MM.1S (cell line): ENCODE results near the gene POLE4.

Experiments
- DNase-seq: peaks from one replicate; pipeline ENCODE4 v3.0.0-alpha.2; 2015
- H2AFZ ChIP-seq: fragments of 300-600 bp; sonication (generic); 2 replicates; pipeline ENCODE4 v1.6.0; 2016; ENCODE audit warnings: antibody characterized with exemption, low read length
- H3F3A ChIP-seq: fragments of 300-600 bp; sonication (generic); 2 replicates; pipeline ENCODE4 v1.6.1; 2016; ENCODE audit warnings: mild to moderate bottlenecking, antibody characterized with exemption, low read length, moderate library complexity, mixed read lengths; ENCODE audit not compliant: insufficient read depth
- H3K27ac ChIP-seq: fragments of 300-600 bp; sonication (generic); 2 replicates; pipeline ENCODE4 v1.5.1; 2016; ENCODE audit warnings: mild to moderate bottlenecking, low read length
- H3K27me3 ChIP-seq: fragments of 300-600 bp; sonication (generic); replicated peaks from 2 replicates; pipeline ENCODE4 v1.6.0; 2016; ENCODE audit warnings: low read length; ENCODE audit not compliant: insufficient read depth
- H3K36me3 ChIP-seq: fragments of 300-600 bp; sonication (generic); replicated peaks from 2 replicates; pipeline ENCODE4 v1.6.1; 2016; ENCODE audit warnings: mild to moderate bottlenecking, low read length, mixed read lengths; ENCODE audit not compliant: insufficient read depth
- H3K4me1 ChIP-seq: fragments of 300-600 bp; sonication (generic); 2 replicates; pipeline ENCODE4 v1.6.1; 2016; ENCODE audit warnings: low read length, mixed read lengths
- H3K4me2 ChIP-seq: fragments of 300-600 bp; sonication (generic); 2 replicates; pipeline ENCODE4 v1.6.0; 2016; ENCODE audit warnings: low read depth, low read length
- H3K4me3 ChIP-seq: fragments of 300-600 bp; sonication (generic); 2 replicates; pipeline ENCODE4 v1.5.1; 2016; ENCODE audit warnings: low read length, mixed read lengths
- H3K79me2 ChIP-seq: fragments of 300-600 bp; sonication (generic); 2 replicates; pipeline ENCODE4 v1.6.1; 2016; ENCODE audit warnings: mixed run types, low read length, mixed read lengths
- H3K9ac ChIP-seq: fragments of 300-600 bp; sonication (generic); 2 replicates; pipeline ENCODE4 v1.6.1; 2016; ENCODE audit warnings: low read length, mixed read lengths
- H3K9me2 ChIP-seq: fragments of 300-600 bp; sonication (generic); replicated peaks from 2 replicates; pipeline ENCODE4 v1.6.1; 2016; ENCODE audit warnings: mild to moderate bottlenecking, low read length, mixed read lengths; ENCODE audit not compliant: insufficient read depth
- H3K9me3 ChIP-seq: fragments of 300-600 bp; sonication (generic); replicated peaks from 2 replicates; pipeline ENCODE4 v1.6.1; 2016; ENCODE audit warnings: mild to moderate bottlenecking, low read length, mixed read lengths; ENCODE audit not compliant: insufficient read depth
- H4K20me1 ChIP-seq: fragments of 300-600 bp; sonication (generic); 2 replicates; pipeline ENCODE4 v1.6.1; 2016; ENCODE audit warnings: mild to moderate bottlenecking, low read length, moderate library complexity, mixed read lengths; ENCODE audit not compliant: insufficient read depth
- EZH2 ChIP-seq: fragments of 300-600 bp; sonication (generic); optimal IDR thresholded peaks from 2 replicates; pipeline ENCODE3; 2017; ENCODE audit warnings: low read depth, mild to moderate bottlenecking, antibody characterized with exemption, low read length, mixed read lengths
- EZH2phosphoT487 ChIP-seq: fragments of 300-600 bp; sonication (generic); IDR thresholded peaks from 2 replicates; pipeline ENCODE4 v1.6.1; 2018; ENCODE audit warnings: antibody characterized with exemption, low read length
- TF ChIP-seq, protein P1 (sequence below): fragments of 300-600 bp; sonication (generic); IDR thresholded peaks from 2 replicates; pipeline ENCODE4 v1.5.1; 2016; ENCODE audit warnings: antibody characterized with exemption, low read length, mixed read lengths

Gene POLE4

DNA sequence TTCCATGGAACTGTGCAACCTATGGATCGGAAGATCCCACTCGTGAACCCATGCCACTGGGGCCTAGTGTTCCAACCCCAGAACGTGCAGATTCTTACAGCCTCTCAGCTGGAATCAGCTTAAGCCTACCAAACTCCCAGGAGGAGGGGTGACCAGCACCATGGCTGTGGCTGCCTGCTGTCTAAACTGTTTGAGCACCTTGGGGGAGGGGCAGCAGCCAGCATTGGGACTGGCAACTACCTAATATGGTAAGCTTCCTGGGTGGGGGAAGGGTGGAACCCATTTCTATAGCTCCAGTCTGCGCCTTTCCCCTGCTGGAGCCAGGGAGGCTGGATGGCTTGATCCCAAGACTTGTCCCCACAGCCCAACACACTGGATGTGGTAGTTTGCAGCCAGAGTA is 10.7 kb upstream of the POLE4 start:
- Histone ChIP-seq H2AFZ (no peak overlapping the region), H3K4me2 (no peak overlapping the region), H3K9me2 (no peaks in the 10 kb centered on the region), H3K9ac (no peak overlapping the region), H4K20me1 (no peaks in the 10 kb centered on the region), H3K4me3 (no peak overlapping the region), H3F3A (no peaks in the 10 kb centered on the region), H3K27me3 (no peaks in the 10 kb centered on the region), H3K27ac (no peak overlapping the region), H3K36me3 (no peaks in the 10 kb centered on the region), H3K4me1 (no peaks in the 10 kb centered on the region), H3K9me3 (no peaks in the 10 kb centered on the region), H3K79me2 (no peaks in the 10 kb centered on the region)
- TF ChIP-seq, protein P1, sequence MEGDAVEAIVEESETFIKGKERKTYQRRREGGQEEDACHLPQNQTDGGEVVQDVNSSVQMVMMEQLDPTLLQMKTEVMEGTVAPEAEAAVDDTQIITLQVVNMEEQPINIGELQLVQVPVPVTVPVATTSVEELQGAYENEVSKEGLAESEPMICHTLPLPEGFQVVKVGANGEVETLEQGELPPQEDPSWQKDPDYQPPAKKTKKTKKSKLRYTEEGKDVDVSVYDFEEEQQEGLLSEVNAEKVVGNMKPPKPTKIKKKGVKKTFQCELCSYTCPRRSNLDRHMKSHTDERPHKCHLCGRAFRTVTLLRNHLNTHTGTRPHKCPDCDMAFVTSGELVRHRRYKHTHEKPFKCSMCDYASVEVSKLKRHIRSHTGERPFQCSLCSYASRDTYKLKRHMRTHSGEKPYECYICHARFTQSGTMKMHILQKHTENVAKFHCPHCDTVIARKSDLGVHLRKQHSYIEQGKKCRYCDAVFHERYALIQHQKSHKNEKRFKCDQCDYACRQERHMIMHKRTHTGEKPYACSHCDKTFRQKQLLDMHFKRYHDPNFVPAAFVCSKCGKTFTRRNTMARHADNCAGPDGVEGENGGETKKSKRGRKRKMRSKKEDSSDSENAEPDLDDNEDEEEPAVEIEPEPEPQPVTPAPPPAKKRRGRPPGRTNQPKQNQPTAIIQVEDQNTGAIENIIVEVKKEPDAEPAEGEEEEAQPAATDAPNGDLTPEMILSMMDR: no peak
- TF ChIP-seq EZH2phosphoT487 (no peak), EZH2 (no peak)
- DNase-seq: no peak

DNA sequence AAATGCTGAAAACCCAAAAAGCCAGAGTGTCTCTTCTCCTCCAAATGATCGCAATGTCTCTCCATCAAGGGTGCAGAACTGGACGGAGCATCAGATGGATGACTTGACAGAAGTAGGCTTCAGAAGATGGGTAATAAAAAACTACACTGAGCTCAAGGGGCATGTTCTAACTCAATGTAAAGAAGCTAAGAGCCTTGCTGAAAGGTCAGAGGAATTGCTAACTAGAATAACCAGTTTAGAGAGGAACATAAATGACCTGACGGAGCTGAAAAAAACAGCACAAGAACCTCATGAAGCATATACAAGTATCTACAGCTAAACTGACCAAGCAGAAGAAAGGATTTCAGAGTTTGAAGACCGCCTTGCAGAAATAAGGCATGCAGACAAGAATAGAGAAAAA is 9.7 kb upstream of the POLE4 start:
- H3K4me1 ChIP-seq: no peaks in the 10 kb centered on the region
- no peaks in the 10 kb centered on the region for H3K27me3 ChIP-seq
- H3K9me2 ChIP-seq: no peaks in the 10 kb centered on the region
- no peak overlapping the region for H3K4me3 ChIP-seq
- H3K9me3 ChIP-seq: no peaks in the 10 kb centered on the region
- TF ChIP-seq, protein P1: no peak
- no peaks in the 10 kb centered on the region for H4K20me1 ChIP-seq
- H3K9ac ChIP-seq: no peak overlapping the region
- H3F3A ChIP-seq: no peaks in the 10 kb centered on the region
- H3K4me2 ChIP-seq: no peak overlapping the region
- H3K36me3 ChIP-seq: no peaks in the 10 kb centered on the region
- H2AFZ ChIP-seq: no peak overlapping the region
- no peak for DNase-seq
- H3K27ac ChIP-seq: no peak overlapping the region
- H3K79me2 ChIP-seq: no peaks in the 10 kb centered on the region

GRCh38 chr2:74951211-74951754 is 7.2 kb upstream of the POLE4 start:
- no peaks in the 10 kb centered on the region for H3K36me3 ChIP-seq
- TF ChIP-seq EZH2phosphoT487 (no peak), EZH2 (no peak)
- TF ChIP-seq, protein P1: no peak
- no peaks in the 10 kb centered on the region for H3K9me3 ChIP-seq

More at GRCh38 chr2:74951211-74951754, 7.2 kb upstream of the POLE4 start:
- H3K4me2 ChIP-seq: no peak overlapping the region
- no peaks in the 10 kb centered on the region for H3K9me2 ChIP-seq
- H3F3A ChIP-seq: no peaks in the 10 kb centered on the region
- no peak for DNase-seq
- H3K27me3 ChIP-seq: no peaks in the 10 kb centered on the region
- no peaks in the 10 kb centered on the region for H3K4me1 ChIP-seq
- H4K20me1 ChIP-seq: no peaks in the 10 kb centered on the region
- H3K9ac ChIP-seq: no peak overlapping the region
- no peak overlapping the region for H3K4me3 ChIP-seq
- no peaks in the 10 kb centered on the region for H3K79me2 ChIP-seq
- no peak overlapping the region for H2AFZ ChIP-seq
- no peak overlapping the region for H3K27ac ChIP-seq
